Epithelial cell of proximal tubule (primary cell): ENCODE measurements around the gene NEGR1. TPM values are rescaled to one million over a fixed set of nuclear protein-coding genes. Genes with fewer than 3 reads are reported as not detected.

Experiments
- DNase-seq: peaks from one replicate; pipeline ENCODE4 v3.0.0-alpha.2; 2011; ENCODE audit warnings: low read depth
- H3K4me3 ChIP-seq: 2 replicates; pipeline ENCODE4 v1.5.1; 2011; ENCODE audit warnings: low read depth, mild to moderate bottlenecking, low read length
- total RNA-seq: library from RNA; depleted of rRNA; stranded (reverse); fragments of >200 nt; gene quantifications from 2 replicates; pipeline ENCODE4 v1.2.3, GENCODE V29; 2015
- TF ChIP-seq, protein P1 (sequence below): conservative IDR thresholded peaks from 2 replicates; pipeline ENCODE4 v1.5.1; 2012; ENCODE audit warnings: low read depth, mild to moderate bottlenecking, low read length

The NEGR1 gene
- total RNA-seq, 1 donor from 2014 or later, result 3.1 TPM

DNA sequence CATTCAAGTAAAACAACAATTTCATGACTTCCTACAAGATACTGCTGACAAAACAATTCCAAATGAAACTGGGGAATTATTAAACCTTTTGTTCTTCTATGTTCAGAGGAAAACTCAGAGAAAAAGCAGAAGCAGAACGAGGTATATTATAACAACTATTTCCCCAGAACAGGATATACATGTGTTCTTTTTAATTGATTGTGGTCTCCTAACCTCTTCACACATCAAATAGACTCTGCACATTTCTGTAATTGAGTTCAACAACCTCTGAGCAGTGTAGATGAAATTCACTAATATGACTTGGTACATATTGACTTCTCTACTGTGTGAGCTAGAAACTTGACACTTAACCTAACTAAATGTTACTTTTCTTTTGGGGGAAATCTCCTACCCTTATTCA, 584.2 kb downstream of the NEGR1 start:
- no peak overlapping the region for H3K4me3 ChIP-seq
- TF ChIP-seq, protein P1, sequence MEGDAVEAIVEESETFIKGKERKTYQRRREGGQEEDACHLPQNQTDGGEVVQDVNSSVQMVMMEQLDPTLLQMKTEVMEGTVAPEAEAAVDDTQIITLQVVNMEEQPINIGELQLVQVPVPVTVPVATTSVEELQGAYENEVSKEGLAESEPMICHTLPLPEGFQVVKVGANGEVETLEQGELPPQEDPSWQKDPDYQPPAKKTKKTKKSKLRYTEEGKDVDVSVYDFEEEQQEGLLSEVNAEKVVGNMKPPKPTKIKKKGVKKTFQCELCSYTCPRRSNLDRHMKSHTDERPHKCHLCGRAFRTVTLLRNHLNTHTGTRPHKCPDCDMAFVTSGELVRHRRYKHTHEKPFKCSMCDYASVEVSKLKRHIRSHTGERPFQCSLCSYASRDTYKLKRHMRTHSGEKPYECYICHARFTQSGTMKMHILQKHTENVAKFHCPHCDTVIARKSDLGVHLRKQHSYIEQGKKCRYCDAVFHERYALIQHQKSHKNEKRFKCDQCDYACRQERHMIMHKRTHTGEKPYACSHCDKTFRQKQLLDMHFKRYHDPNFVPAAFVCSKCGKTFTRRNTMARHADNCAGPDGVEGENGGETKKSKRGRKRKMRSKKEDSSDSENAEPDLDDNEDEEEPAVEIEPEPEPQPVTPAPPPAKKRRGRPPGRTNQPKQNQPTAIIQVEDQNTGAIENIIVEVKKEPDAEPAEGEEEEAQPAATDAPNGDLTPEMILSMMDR, result no peak
- DNase-seq, result no peak

- TF ChIP-seq, protein P1, result no peak
- DNase-seq, result no peak
These were observed 586.5 kb downstream of the NEGR1 start for GRCh38 chr1:71695821-71696220.

DNA sequence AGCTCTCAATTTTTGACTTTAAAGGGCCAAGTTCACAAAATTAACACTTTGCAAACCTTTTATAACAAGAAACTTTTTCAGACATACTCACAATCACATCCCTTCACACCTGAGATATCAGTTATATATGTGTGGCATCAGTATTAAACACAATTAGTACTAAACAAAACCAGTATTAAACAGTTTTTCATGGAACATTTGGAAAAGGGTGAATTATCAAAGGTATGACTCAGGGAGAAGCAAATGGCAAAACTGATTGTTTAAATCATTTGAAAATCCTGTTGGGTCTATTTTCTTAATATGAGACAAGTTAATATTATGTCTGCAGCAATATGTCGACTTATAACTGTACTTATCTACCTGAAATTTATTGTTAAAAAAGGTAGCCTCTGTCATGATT, 587.3 kb downstream of the NEGR1 start:
- no peak overlapping the region for H3K4me3 ChIP-seq
- TF ChIP-seq, protein P1, result no peak
- DNase-seq, result no peak

More at GRCh38 chr1:71695821-71696220, 586.5 kb downstream of the NEGR1 start:
- H3K4me3 ChIP-seq, result no peak overlapping the region

GRCh38 chr1:71693581-71693980, 588.8 kb downstream of the NEGR1 start:
- TF ChIP-seq, protein P1, result no peak
- no peak for DNase-seq
- no peak overlapping the region for H3K4me3 ChIP-seq

- DNase-seq, result no peak
- no peak overlapping the region for H3K4me3 ChIP-seq
- TF ChIP-seq, protein P1, result no peak
These were observed 592.7 kb downstream of the NEGR1 start for GRCh38 chr1:71689635-71690034.

DNA sequence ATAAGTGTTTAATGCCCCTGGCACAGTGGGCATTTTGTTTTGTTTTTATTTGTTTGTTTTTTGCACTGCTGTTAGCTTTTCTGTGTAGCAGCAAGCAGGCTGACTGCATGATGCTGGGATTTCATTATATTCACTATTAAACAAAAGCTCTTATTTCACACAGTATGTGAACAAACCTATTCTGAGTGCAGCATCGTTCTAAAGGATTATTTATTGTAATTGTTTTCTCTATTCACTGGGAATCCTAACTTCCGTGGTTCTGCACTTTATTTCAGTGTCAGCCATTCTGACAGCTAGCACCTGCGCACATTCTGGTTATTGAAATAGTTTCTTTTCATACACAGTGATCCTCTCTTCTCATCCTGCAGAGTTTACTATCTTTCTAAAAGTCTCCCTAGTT, 595.0 kb downstream of the NEGR1 start:
- no peak for DNase-seq
- TF ChIP-seq, protein P1, result no peak
- H3K4me3 ChIP-seq, result no peak overlapping the region
